ENCODE results near the gene SAA1.
"Not testable (repeated sequence)": the region's sequence is repeated elsewhere in the genome, so short reads cannot be mapped to it uniquely, and the experiment has no call there.

SAA1 gene

GRCh38 chr11:18259259-18259658, 6.8 kb upstream of the SAA1 start:
- no peak for DNase-seq (ENCODE audit: low read depth in 2 of 2)

GRCh38 chr11:18261721-18262120, 4.3 kb upstream of the SAA1 start:
- no peak for DNase-seq (ENCODE audit: low read depth in 2 of 2)

GRCh38 chr11:18262681-18263350, 3.2 kb upstream of the SAA1 start:
- DNase-seq (ENCODE audit: low read depth in 2 of 2): not testable (repeated sequence)

GRCh38 chr11:18264035-18264434, 2.0 kb upstream of the SAA1 start:
- DNase-seq (ENCODE audit: low read depth in 2 of 2): no peak

- DNase-seq (ENCODE audit: low read depth in 2 of 2): no peak
Measured at GRCh38 chr11:18264677-18265555, 1.1 kb upstream of the SAA1 start.

- not testable (repeated sequence) for DNase-seq (ENCODE audit: low read depth in 2 of 2)
Measured at GRCh38 chr11:18267335-18268133, 1.5 kb downstream of the SAA1 start.

DNA sequence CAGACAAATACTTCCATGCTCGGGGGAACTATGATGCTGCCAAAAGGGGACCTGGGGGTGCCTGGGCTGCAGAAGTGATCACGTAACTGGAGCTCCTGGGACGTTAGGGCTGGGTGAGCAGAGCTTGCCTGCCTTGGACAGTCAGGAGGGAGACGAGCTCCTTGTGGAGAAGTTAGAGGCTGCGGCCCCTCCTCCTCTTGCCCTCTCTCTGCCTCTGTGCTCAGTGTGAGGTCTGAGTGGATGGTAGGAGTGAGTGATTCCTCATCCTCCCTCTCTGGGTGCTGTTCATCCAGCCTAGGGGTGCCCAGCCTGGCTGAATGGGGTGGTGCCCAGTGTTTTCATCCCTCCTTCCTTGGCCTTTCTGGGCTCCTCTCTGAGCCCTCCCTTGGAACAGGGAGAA, 3.2 kb downstream of the SAA1 start:
- DNase-seq (ENCODE audit: low read depth in 2 of 2): not testable (repeated sequence)

- DNase-seq (ENCODE audit: low read depth in 2 of 2): no peak
Measured at GRCh38 chr11:18270102-18270501, 4.0 kb downstream of the SAA1 start.

- DNase-seq (ENCODE audit: low read depth in 2 of 2): no peak
Measured at GRCh38 chr11:18271206-18271605, 5.1 kb downstream of the SAA1 start.

DNA sequence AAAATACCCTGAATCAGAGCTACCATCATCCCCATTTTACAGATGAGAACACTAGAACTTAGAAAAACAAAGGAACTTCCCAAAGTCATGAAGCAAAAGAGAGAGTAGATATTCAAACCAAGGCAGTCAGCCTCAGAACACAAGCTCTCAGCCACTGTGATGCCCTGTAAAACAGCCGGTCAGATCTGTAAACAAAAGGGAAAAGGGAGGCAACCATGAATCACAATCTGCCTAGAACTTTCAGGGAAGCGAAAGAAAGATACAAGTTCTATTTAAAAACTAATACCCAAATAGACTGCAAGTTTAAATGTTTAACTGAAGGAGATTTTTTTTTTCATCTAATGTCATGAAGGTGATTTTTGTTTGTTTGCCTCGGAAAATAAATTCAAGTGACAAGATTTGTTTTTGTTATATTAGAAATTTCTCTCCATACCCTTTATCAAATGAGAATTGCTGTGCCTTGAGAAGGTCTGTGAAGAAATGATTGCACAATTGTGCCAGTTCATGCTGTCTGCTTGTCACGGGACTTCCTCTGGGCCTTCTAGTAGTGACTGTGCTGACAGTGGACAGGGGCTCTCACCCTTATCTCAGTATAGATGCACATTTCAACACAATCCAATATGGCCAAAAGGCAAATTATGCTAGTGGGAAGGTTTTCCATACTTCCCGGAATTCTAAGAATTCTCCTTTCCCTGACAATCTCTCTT, 11.7 kb downstream of the SAA1 start:
- DNase-seq (ENCODE audit: low read depth in 2 of 2): no peak

DNA sequence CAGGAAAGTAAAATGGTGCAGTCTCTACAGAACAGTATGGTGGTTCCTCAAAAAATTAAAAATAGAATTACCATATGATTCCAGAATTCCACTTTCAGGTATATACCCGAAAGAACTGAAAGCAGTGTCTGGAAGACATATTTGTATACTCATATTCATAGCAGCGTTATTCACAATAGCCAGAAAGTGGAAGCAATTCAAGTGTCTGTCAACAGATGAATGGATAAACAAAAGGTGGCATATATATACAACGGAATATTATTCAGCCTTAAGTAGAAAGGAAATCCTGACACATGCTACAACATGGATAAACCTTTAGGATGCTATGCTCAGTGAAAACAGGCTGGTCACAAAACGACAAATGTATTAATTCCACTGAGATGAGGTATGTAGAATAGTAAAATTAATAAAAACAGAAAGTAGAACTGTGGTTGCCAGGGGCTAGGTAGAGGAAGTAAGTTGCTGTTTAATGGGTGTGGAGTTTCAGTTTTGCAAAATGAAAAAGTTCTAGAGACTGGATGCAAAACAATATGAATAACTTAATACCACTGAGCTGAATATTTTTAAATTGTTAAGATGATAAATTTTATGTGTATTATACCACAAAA, 14.5 kb downstream of the SAA1 start:
- no peak for DNase-seq (ENCODE audit: low read depth in 2 of 2)

GRCh38 chr11:18282626-18283025, 16.6 kb downstream of the SAA1 start:
- no peak for DNase-seq (ENCODE audit: low read depth in 2 of 2)

DNA sequence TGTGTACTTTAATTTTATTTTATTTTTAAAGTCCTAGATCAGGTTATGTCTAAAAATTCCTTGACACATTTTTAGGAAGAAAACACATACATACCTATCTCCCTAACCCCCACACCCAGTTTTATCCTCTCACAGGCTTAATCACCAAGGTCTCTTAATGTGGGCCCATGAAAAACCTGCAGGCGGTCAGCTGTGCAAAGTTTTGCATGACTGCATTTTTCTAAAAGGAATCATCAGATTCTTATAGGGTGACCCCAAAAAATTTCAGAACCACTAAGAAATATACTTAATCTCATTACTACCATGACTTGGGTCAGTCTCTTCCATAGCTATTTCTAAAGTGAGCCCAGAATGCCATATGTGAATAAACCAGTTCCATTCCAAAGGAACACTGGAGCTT, 19.8 kb downstream of the SAA1 start:
- DNase-seq (ENCODE audit: low read depth in 2 of 2): no peak

GRCh38 chr11:18288911-18289310, 22.8 kb downstream of the SAA1 start:
- DNase-seq (ENCODE audit: low read depth in 2 of 2): no peak

- DNase-seq (ENCODE audit: low read depth in 2 of 2): no peak
Measured at GRCh38 chr11:18294862-18295261, 28.8 kb downstream of the SAA1 start.

GRCh38 chr11:18295316-18295715, 29.3 kb downstream of the SAA1 start:
- DNase-seq (ENCODE audit: low read depth in 2 of 2): no peak

GRCh38 chr11:18299721-18300120, 33.7 kb downstream of the SAA1 start:
- no peak for DNase-seq (ENCODE audit: low read depth in 2 of 2)

- DNase-seq (ENCODE audit: low read depth in 2 of 2): no peak
Measured at GRCh38 chr11:18304745-18305144, 38.7 kb downstream of the SAA1 start.

GRCh38 chr11:18307461-18308139, 41.5 kb downstream of the SAA1 start:
- no peak for DNase-seq (ENCODE audit: low read depth in 2 of 2)

DNA sequence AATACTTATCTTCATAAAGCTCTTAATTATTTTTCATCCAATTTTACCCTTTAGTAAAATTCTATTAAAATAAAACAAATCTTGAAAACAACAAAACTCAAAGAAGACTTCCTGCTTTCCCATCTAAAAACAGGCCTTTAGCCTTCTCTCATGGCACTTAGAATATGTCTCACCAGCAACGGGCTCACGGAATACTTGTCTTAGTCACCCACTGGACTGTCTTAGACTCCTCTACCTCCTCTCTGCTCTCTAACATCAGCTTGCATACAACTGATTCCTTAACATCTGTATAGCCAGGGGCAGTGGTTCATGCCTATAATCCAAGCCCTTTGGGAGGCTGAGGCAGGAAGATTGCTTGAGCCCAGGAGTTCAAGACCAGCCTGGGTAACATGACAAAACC, 42.2 kb downstream of the SAA1 start:
- DNase-seq (ENCODE audit: low read depth in 2 of 2): no peak

- no peak for DNase-seq (ENCODE audit: low read depth in 2 of 2)
Measured at GRCh38 chr11:18309691-18310090, 43.6 kb downstream of the SAA1 start.

All from stimulated activated CD8-positive, alpha-beta memory T cell treated with anti-CD3 and anti-CD28 coated beads, Interleukin-7, amount 100 ng/mL, for 4 hours (primary cell).